KOPT-K1 (cell line): ENCODE measurements around the gene POM121L2.

Source experiments
- H3K27ac ChIP-seq: fragments of 200-600 bp; sonication (generic); 2 replicates; pipeline ENCODE4 v1.5.1; 2016; ENCODE audit warnings: antibody characterized with exemption, mild to moderate bottlenecking, low read depth, low read length; ENCODE audit not compliant: poor library complexity, severe bottlenecking
- H3K36me3 ChIP-seq: fragments of 200-600 bp; sonication (generic); 2 replicates; pipeline ENCODE4 v1.5.1; 2017; ENCODE audit warnings: antibody characterized with exemption, mild to moderate bottlenecking, low read length, moderate library complexity; ENCODE audit not compliant: insufficient read depth
- H3K9me3 ChIP-seq: fragments of 200-600 bp; sonication (generic); 2 replicates; pipeline ENCODE4 v1.5.1; 2017; ENCODE audit warnings: antibody characterized with exemption, low read length, mild to moderate bottlenecking; ENCODE audit not compliant: insufficient read depth, poor library complexity, severe bottlenecking

POM121L2 gene

DNA sequence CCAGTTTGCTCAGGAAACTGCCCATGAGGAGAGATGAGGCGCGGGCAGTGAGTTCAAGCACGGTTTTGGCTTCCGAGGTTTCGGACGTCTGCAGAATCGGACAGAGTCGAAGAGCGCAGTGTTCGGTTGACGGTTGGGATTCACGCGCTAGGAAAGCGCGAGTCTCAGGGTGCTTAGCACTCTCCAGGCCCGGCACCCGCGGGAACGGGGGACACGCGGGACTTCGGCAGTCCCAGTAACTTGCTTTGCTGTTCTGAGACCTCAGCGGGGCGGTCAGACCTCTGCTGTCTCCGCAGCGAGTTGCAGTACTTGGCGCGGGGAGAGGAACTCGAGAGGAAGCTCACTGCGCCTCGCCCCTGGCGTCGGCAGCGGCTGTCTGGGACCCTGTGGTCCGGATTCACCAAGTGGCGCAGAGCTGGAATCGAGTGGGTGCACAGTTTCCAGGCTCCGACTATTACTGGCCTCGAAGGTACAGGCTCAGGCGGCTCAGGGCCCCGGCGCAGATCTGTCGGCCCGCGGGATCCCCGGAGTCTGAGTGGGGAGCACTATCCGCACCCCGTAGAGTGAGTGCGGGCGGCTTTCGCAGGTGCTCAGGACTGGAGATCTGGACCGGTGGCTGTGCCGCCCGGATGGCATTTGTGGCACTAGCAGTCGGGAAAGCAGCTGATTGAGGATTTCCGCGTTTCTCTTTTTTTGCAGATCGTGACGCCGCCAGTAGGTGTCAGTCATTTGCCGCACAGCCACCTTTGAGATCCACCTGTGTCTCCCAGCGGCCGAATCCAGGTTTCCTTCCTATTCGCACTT is at the start of gene POM121L2:
POM121L2 (minus strand) TSS at position 128 of the 804 bp plus-strand sequence; CDS start at position 25, 103 bp downstream.
- no peak within 1 kb of the TSS for H3K27ac ChIP-seq
- no peaks in the 10 kb centered on the region for H3K9me3 ChIP-seq
- no peaks in the 10 kb centered on the region for H3K36me3 ChIP-seq

DNA sequence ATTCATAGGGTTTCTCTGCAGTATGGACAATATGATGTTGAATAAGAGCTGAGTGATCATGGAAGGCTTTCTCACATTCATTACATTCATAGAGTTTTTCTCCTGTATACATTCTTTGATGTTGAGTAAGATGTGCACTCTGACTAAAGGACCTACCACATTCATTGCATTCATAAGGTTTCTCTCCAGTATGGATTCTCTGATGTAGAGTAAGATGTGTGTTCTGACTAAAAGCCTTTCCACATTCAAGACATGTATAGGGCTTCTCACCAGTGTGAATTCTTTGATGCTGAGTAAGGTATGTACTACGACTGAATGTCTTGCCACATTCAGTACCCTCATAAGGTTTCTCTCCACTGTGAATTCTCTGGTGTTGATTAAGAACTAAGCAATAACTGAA is 47.2 kb upstream of the POM121L2 start:
- H3K9me3 ChIP-seq: peaks cover 35% of the 10 kb centered on the region
- H3K36me3 ChIP-seq: no peaks in the 10 kb centered on the region
- no peak overlapping the region for H3K27ac ChIP-seq

DNA sequence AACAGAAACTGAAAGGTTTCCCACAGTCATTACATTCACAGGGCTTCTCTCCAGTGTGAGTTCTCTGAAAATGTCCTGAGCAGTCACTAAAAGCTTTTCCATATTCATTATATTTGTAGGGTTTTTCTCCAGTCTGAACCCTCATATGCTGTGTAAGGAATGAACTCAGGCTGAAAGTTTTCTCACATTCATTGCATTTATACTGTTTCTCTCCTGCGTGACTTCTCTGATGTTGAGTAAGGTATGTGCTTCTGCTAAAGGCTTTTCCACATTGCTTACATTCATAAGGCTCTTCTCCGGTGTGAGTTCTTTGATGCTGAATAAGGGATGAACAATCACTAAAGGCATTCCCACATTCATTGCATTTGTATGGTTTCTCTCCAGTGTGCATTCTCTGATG is 46.7 kb upstream of the POM121L2 start:
- Histone ChIP-seq H3K9me3 (peaks cover 35% of the 10 kb centered on the region), H3K36me3 (no peaks in the 10 kb centered on the region), H3K27ac (no peak overlapping the region)

DNA sequence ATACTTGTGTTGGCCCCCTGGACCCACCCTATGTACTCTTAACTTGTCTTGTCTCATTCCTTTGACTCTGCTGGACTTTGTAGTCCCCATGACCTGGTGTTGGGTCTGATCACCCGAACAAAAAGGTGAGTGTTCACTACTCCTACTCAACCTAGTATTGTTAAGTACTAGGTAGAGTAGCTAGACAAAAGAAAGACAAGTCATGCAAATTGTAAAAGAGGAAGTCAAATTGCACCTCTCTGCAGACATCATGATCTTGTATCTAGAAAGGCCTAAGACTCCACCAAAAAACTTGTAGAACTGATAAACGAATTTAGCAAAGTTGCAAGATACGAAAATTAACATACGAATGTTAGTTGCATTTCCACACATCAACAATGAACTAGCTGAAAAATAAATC is 40.8 kb upstream of the POM121L2 start:
- Histone ChIP-seq H3K36me3 (no peaks in the 10 kb centered on the region), H3K27ac (no peak overlapping the region), H3K9me3 (peaks cover 21% of the 10 kb centered on the region)

DNA sequence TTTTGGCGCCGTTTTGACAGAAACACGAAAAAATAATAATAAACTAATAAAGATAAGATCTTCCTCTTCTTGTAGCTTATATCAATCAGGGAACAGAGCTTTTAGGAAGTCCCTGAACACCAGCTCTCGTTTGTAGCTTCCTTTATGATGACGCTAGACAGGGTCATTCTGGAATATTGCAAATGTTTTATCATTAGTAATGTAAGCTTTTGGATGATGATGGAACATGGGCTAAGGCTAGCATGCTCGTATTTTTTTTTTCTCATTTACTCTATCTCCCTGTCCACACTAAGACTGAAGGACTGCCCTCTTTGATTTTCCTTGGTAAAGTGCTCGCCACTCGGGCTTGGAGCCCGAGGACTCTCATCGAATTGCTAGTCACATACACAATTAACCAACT is 22.1 kb upstream of the POM121L2 start:
- Histone ChIP-seq H3K36me3 (no peaks in the 10 kb centered on the region), H3K9me3 (no peaks in the 10 kb centered on the region), H3K27ac (no peak overlapping the region)

DNA sequence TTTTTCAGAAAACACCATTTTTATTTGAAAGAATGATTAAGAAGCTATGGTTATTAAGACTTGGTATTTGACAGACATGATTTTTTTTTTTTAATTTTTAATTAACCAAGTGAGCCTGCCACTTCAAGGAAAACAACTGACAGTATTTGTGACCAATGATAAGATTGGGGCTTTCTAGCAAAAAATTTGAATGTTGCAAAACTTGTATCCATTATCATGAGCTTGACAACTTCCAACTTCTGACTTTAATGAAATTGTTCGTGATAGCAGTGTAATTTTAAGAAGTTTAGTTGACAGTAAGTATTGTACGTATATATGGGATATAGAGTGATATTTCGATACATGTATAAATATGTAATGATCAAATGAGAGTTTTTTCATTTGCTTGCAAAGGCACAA is 21.6 kb upstream of the POM121L2 start:
- Histone ChIP-seq H3K27ac (no peak overlapping the region), H3K9me3 (no peaks in the 10 kb centered on the region), H3K36me3 (no peaks in the 10 kb centered on the region)

DNA sequence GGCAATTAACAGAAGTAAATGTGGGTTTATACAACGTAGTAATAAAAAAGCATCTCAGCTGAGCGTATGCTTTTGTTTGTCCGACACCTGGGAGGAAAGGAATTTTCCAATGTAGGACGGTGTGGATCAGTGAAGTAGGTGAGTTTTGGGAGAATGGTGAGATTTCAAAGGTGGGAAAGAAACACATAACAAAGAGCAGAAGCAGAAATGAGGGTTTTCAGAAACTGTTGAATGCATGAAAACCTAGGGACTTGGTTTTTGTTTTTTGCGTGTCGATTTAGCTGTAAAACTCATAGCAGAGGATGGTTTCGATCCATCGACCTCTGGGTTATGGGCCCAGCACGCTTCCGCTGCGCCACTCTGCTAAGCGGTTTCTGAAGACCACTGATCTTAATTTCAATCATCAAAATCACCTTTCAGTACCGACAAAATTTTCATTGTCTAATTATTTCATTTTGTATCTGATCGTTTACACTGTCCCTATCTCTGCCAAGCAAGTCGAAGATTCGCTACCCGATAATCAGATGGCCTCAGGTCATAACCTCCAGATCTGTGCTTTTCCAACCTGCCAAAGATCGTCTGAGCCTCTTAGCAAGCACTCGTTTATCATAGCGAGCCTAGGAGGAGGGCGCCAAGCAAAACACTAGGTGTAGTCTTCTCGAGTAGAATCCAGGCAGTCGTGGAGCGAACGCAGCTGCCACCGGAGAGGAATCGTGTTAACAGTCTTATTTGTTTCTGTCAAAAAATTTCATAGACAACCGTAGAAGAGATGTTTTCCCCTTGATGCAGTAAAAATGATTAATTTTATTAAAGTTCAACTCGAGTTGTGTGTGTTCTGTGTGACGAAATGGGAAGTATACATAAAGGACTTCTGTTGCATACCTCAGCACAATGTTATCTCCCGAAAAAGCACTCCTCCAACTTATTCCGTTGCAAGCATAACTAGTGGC is 20.9 kb upstream of the POM121L2 start:
- Histone ChIP-seq H3K9me3 (no peaks in the 10 kb centered on the region), H3K27ac (no peak overlapping the region), H3K36me3 (no peaks in the 10 kb centered on the region)

DNA sequence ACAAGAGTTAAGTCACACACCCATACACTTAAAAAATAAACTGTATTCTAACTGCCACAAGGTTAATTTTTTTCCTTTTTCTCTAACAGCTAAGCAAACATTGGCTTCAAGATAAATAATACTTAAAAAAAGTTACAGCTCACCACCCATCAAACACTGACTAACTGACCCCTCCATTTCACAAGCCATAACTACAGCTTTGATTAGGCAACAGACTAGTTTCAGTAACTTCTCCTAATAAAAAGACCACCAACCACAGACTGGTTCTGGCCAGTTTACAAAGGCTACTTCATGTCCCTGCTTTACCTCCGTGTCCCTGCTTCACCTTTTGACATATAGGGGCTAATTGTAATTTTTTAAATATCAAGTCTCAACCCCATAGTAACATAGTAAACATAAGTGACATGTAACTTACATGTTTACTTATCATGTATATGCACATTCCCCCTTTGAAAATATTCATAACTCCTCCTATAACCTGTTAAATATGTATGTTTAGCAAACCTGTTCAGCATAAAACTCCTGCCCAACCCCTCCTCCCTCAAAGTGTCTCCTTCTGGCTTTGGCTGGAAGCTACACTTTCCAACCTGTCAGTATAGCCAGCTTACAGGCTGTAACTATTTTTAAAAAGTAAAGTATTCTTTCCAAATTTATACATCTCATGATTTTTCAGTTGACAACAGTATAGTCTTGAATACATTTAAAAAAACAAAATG is 15.1 kb upstream of the POM121L2 start:
- Histone ChIP-seq H3K36me3 (no peaks in the 10 kb centered on the region), H3K9me3 (no peaks in the 10 kb centered on the region), H3K27ac (no peak overlapping the region)

DNA sequence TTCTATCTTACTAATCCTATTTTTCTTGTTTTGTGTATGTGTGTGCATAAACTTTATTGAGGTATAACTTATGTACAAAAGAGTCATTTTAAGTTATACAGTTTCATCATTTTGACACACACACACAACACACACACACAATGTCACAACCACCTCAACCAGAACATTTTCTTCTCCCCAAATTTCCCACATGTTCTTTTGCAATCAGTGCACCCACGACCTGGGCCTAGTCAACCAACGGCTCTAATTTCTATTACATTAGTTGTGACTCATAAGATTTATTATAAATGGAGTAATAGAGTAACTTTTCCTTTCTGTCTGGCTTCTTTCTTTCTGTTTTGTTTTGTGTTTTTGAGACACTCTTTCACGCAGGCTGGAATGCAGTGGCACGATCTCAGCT is 9.8 kb upstream of the POM121L2 start:
- Histone ChIP-seq H3K9me3 (no peaks in the 10 kb centered on the region), H3K36me3 (no peaks in the 10 kb centered on the region), H3K27ac (no peak overlapping the region)

DNA sequence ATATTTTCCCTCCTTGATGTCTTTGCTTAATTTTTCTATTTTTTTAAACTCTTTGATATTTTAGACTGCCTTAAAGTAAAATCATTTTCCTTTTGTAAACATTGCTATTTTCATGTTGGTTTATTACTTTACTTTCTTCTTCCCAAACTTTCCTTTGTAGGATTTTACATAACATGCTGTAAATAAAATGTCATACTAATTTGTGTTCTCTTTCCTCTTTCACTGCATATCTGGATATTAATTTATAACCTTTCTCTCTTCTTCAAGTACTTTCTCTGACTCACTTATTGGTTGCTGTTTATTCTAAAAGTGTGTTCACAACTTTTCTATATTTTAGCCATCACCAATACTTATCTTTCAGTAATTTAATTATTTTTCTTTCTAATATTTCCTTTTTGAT is 9.3 kb upstream of the POM121L2 start:
- H3K27ac ChIP-seq: no peak overlapping the region
- H3K36me3 ChIP-seq: no peaks in the 10 kb centered on the region
- no peaks in the 10 kb centered on the region for H3K9me3 ChIP-seq

DNA sequence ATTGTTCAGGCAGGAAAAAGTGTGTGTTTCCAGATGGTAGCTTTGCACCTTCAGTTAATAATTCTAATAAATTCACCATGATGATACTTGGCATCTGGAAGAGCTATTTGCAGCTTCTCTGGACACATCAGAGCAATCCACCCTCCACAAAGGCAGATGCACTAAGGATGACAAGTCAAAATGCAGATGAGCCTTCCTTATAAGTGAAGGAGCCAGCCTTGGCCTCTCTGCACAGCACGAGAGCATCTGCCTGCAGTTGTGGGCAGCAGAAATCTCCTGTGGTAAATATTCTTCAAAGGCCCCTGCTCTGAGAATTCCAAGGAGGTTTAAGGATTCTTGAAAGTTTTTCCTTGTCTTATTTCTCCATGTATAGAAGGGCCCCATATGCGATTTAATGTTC is 6.9 kb upstream of the POM121L2 start:
- Histone ChIP-seq H3K36me3 (no peaks in the 10 kb centered on the region), H3K27ac (no peak overlapping the region), H3K9me3 (no peaks in the 10 kb centered on the region)

DNA sequence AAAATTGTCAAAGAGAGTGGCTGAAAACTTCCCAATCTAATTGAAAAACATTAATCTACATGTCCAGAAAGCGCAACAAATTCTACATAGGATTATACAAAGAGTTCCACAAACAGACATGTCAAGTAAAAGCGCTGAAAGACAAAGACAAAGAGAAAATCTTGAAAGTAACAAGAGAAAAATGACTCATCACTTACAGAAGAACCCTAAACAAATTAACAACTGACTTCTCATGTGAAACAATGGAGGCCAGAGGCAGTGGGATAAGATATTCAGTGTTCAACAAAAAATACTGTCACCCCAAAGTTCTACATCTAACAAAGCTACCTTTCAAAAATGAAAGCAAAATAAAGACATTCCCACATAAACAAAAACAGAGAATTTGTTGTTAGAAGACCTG is 2.0 kb upstream of the POM121L2 start:
- H3K27ac ChIP-seq: no peak overlapping the region
- H3K9me3 ChIP-seq: no peaks in the 10 kb centered on the region
- no peaks in the 10 kb centered on the region for H3K36me3 ChIP-seq

DNA sequence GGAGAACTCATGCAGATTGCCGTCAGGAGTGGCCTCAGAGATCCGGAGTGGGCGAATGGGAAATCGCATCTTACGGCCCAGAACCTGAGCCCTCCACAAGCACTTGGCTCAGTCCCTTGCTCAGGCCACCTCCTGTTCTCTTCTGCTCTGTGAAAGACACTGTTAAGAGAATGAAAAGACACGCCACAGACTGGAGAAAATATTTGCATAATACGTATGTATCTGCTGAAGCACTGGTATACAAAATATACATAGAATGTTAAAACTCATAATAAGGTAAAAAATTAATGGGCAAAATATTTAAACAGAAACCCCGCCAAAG is 838 bp upstream of the POM121L2 start:
- Histone ChIP-seq H3K9me3 (no peaks in the 10 kb centered on the region), H3K36me3 (no peaks in the 10 kb centered on the region), H3K27ac (no peak overlapping the region)

DNA sequence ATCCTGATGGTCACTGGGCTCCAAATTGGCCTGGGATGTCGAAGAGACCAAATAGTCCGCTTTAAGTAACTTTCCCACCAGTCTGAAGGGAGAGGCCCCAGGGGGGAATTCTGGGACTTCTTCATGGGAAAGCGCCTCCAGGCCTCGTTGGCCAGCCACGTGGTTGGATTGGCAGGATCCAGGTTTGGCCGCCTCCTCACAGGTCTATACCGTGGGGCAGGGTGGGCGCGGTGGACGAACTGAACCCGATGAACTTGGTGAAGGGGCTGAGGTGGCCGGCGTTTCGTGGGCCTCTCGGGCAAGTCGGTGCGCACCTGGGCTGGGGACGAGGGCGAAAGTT is 297 bp downstream of the POM121L2 start:
- no peaks in the 10 kb centered on the region for H3K36me3 ChIP-seq
- H3K9me3 ChIP-seq: no peaks in the 10 kb centered on the region
- no peak overlapping the region for H3K27ac ChIP-seq

DNA sequence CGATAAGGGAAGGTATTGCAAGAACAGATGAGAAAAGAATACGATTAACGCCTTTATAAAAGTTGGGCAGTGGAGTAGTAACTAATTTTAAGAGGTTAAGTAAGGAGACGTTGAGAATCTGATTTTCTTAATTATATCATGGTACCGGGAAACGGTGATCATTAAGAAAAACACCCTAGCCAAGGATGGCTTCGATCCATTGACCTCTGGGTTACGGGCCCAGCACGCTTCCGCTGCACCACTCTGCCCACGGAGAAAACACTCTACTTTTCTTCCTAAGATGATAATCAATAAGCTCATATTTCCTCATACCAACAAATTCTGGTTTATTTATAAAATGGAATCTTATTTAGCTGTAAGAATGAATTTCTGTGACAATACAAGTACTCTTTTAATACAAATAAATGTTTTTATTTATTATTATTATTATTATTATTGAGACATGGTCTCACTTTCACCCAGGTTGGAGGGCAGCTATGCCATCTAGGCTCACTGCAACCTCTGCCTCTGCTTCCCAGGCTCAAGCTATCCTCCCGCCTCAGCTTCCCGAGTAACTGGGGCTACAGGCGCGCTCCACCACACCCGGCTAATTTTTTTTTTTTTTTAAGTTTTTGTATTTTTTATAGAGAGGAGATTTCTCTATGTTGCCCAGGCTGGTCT is 8.3 kb downstream of the POM121L2 start:
- no peak overlapping the region for H3K27ac ChIP-seq
- no peaks in the 10 kb centered on the region for H3K36me3 ChIP-seq
- no peaks in the 10 kb centered on the region for H3K9me3 ChIP-seq
